ENCODE measurements around the gene CAPN2. TPM values are rescaled to one million over a fixed set of nuclear protein-coding genes. Genes with fewer than 3 reads are reported as not detected.
"Not testable (repeated sequence)": the region's sequence is repeated elsewhere in the genome, so short reads cannot be mapped to it uniquely, and the experiment has no call there.

CAPN2 gene
- total and polyA plus RNA-seq, 2 donors (not counting 1 experiment from before 2014, with no cell fraction given), result 63.9 to 79.6 TPM

DNA sequence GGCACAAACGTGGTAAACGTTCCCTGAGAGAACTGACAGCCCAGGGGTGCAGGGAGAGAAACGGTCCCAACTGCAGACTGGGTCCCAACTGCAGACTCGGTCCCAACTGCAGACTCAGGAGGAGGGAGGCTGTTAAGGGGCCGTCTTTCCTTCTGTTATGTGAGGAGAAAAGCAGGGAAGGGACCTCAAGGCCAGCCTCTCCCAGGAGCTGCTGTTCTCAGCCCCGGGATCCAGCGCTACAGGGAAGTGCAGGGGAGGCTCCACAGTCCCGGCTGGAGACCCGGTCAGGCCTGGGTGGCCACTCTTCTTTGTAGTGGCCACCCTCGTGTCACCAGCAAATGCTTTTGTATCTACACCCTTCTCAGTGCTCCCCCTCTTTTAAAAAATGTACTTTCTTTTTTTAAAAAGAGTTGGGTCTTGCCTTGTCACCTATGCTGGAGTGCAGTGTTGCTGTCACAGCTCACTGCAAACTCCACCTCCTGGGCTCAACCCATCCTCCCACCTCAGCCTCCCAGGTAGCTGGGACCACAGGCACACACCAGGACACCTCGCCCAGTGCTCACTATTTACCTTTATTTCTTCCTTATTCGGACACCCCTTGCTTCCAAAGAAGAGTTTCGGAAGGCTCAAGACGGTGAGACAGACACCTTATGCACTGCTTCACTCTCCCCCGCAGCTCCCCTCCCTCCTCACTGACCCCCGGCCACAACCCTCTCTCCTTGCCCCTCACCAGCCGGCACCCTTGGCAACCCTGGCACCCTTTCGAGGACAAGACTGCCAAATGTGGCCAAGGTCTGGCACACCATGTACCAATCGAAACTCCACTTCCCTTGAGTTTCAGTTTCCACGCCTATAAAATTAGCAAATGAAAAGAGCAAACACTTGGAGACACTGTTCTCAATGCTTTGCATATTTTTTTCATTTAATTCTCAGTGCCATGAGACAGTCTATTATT is 21.8 kb downstream of the CAPN2 start:
- no peak overlapping the region for H3K4me3 ChIP-seq (ENCODE audit: control extremely low read depth in 1 of 5, extremely low read depth in 1 of 5, insufficient read depth in 1 of 5, low read depth in 2 of 5, low read length in 4 of 5)
- DNase-seq (no peak), ATAC-seq (ENCODE audit: low read depth) (no peak)
- H3K9me3 ChIP-seq (ENCODE audit: control extremely low read depth in 1 of 3, control insufficient read depth in 2 of 3, insufficient read depth in 1 of 3, low read length in 2 of 3), result no peaks in the 10 kb centered on the region
- H3K9ac ChIP-seq (ENCODE audit: low read length), result no peak overlapping the region
- H3K9me3 Mint-ChIP-seq (ENCODE audit: insufficient read depth), result no peaks in the 10 kb centered on the region
- no peak overlapping the region for H3K4me2 ChIP-seq (replicated peaks; ENCODE audit: low read depth, low read length, poor library complexity, severe bottlenecking)
- no peaks in the 10 kb centered on the region for H3K27me3 Mint-ChIP-seq
- no peaks in the 10 kb centered on the region for H4K20me1 ChIP-seq (ENCODE audit: control insufficient read depth, insufficient read depth, low read length, poor library complexity, severe bottlenecking)
- H3K4me1 Mint-ChIP-seq, result no peaks in the 10 kb centered on the region
- peaks cover 0 to 9% of the 10 kb centered on the region in 2 experiments for H3K36me3 ChIP-seq (replicated peaks in 1 of 2; ENCODE audit: control extremely low read depth in 1 of 2, control insufficient read depth in 1 of 2, extremely low read depth in 1 of 2, insufficient read depth in 2 of 2, low read length in 1 of 2)
- no peaks in the 10 kb centered on the region for H3K27me3 ChIP-seq (replicated peaks in 1 of 4; ENCODE audit: control extremely low read depth in 1 of 4, control insufficient read depth in 3 of 4, insufficient read depth in 4 of 4, low read length in 3 of 4)
- WGBS (ENCODE audit: insufficient coverage), result 96% methylated on average over 19 of the region's 20 CpGs
- CTCF ChIA-PET, result interaction anchor here (3.8 kb wide), 1 partner anchor 15 kb away, joined by 11 read pairs; no protein-coding TSS in a partner anchor
- no peak overlapping the region for H3K27ac Mint-ChIP-seq
- no peak overlapping the region for H3K4me3 Mint-ChIP-seq
- H3K4me1 ChIP-seq (ENCODE audit: control insufficient read depth in 2 of 2, insufficient read depth in 2 of 2, low read length in 2 of 2), result no peaks in the 10 kb centered on the region
- no peak overlapping the region for H2AFZ ChIP-seq (ENCODE audit: insufficient read depth, low read depth, low read length, poor library complexity, severe bottlenecking)
- no peak overlapping the region for H3K27ac ChIP-seq (ENCODE audit: low read length in 2 of 2)
- POLR2A ChIA-PET, result no interaction called here
- H3K79me2 ChIP-seq (ENCODE audit: control insufficient read depth, insufficient read depth, low read length), result peaks cover 5% of the 10 kb centered on the region
- intact Hi-C loops (cut with micrococcal nuclease), result no loop called here
- TF ChIP-seq, protein P1, sequence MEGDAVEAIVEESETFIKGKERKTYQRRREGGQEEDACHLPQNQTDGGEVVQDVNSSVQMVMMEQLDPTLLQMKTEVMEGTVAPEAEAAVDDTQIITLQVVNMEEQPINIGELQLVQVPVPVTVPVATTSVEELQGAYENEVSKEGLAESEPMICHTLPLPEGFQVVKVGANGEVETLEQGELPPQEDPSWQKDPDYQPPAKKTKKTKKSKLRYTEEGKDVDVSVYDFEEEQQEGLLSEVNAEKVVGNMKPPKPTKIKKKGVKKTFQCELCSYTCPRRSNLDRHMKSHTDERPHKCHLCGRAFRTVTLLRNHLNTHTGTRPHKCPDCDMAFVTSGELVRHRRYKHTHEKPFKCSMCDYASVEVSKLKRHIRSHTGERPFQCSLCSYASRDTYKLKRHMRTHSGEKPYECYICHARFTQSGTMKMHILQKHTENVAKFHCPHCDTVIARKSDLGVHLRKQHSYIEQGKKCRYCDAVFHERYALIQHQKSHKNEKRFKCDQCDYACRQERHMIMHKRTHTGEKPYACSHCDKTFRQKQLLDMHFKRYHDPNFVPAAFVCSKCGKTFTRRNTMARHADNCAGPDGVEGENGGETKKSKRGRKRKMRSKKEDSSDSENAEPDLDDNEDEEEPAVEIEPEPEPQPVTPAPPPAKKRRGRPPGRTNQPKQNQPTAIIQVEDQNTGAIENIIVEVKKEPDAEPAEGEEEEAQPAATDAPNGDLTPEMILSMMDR (IDR thresholded peaks at IDR 0.05), result no peak
- TF ChIP-seq EZH2 (IDR thresholded peaks at IDR 0.05; ENCODE audit: borderline replicate concordance, insufficient read depth, low read depth, low read length, poor library complexity, severe bottlenecking), result no peak

DNA sequence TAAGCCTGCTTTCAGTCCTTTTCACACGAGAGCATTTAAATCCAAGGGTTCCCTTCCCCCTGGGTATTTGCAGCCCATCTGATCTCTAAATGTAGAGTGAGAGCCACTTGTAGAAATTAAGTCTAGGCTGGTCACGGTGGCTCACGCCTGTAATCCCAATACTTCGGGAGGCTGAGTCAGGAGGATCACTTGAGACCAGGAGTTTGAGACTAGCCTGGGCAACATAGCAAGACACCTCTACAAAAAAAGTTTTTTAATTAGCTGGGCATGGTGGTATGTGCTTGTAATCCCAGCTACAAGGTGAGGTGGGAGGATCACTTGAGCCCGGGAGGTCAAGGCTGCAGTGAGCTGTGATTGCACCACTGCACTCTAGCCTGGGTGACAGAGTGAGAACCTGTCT is 24.3 kb downstream of the CAPN2 start:
- H3K4me2 ChIP-seq (replicated peaks; ENCODE audit: low read depth, low read length, poor library complexity, severe bottlenecking); H4K20me1 ChIP-seq (ENCODE audit: control insufficient read depth, insufficient read depth, low read length, poor library complexity, severe bottlenecking); H3K9me3 ChIP-seq (ENCODE audit: control extremely low read depth in 1 of 3, control insufficient read depth in 2 of 3, insufficient read depth in 1 of 3, low read length in 2 of 3); H3K4me3 ChIP-seq (ENCODE audit: control extremely low read depth in 1 of 5, extremely low read depth in 1 of 5, insufficient read depth in 1 of 5, low read depth in 2 of 5, low read length in 4 of 5); H3K4me3 Mint-ChIP-seq; H3K27ac Mint-ChIP-seq; DNase-seq; H3K4me1 Mint-ChIP-seq; H3K79me2 ChIP-seq (ENCODE audit: control insufficient read depth, insufficient read depth, low read length); H3K27me3 Mint-ChIP-seq; H3K9me3 Mint-ChIP-seq (ENCODE audit: insufficient read depth); H3K9ac ChIP-seq (ENCODE audit: low read length); H3K27me3 ChIP-seq (replicated peaks in 1 of 4; ENCODE audit: control extremely low read depth in 1 of 4, control insufficient read depth in 3 of 4, insufficient read depth in 4 of 4, low read length in 3 of 4); ATAC-seq (ENCODE audit: low read depth); POLR2A ChIA-PET; H3K4me1 ChIP-seq (ENCODE audit: control insufficient read depth in 2 of 2, insufficient read depth in 2 of 2, low read length in 2 of 2); H3K27ac ChIP-seq (ENCODE audit: low read length in 2 of 2); H3K36me3 ChIP-seq (replicated peaks in 1 of 2; ENCODE audit: control extremely low read depth in 1 of 2, control insufficient read depth in 1 of 2, extremely low read depth in 1 of 2, insufficient read depth in 2 of 2, low read length in 1 of 2); H2AFZ ChIP-seq (ENCODE audit: insufficient read depth, low read depth, low read length, poor library complexity, severe bottlenecking); intact Hi-C loops (cut with micrococcal nuclease): not testable (repeated sequence)
- CTCF ChIA-PET, result interaction anchor here (1.7 kb wide), 1 partner anchor 13 kb away, joined by 10 read pairs; no protein-coding TSS in a partner anchor
- WGBS (ENCODE audit: insufficient coverage), result 93% methylated on average over 3 of the region's 5 CpGs
